Loucy (cell line): ENCODE data around the gene GRIK2.

Experiments used
- H2AFZ ChIP-seq: fragments of 200-600 bp; sonication (generic); 2 replicates; pipeline ENCODE4 v1.6.0; 2016; ENCODE audit warnings: antibody characterized with exemption, mild to moderate bottlenecking, low read length, moderate library complexity
- H3F3A ChIP-seq: fragments of 200-600 bp; 2 replicates; pipeline ENCODE4 v1.6.0; 2016; ENCODE audit warnings: antibody characterized with exemption, low read depth, mild to moderate bottlenecking
- H3K27me3 ChIP-seq: fragments of 200-600 bp; sonication (generic); 2 replicates; pipeline ENCODE4 v1.6.1; 2014; ENCODE audit warnings: low read length, mild to moderate bottlenecking; ENCODE audit not compliant: insufficient read depth, poor library complexity, severe bottlenecking
- H3K36me3 ChIP-seq: fragments of 200-600 bp; sonication (generic); 2 replicates; pipeline ENCODE4 v1.6.1; 2016; ENCODE audit warnings: low read length; ENCODE audit not compliant: insufficient read depth
- H3K4me1 ChIP-seq: fragments of 200-600 bp; sonication (generic); 2 replicates; pipeline ENCODE4 v1.5.1; 2014; ENCODE audit warnings: low read length, mild to moderate bottlenecking; ENCODE audit not compliant: insufficient read depth, poor library complexity, severe bottlenecking
- H3K4me2 ChIP-seq: fragments of 200-600 bp; sonication (generic); 2 replicates; pipeline ENCODE4 v1.6.0; 2014; ENCODE audit warnings: antibody characterized with exemption, low read length, low read depth, mild to moderate bottlenecking; ENCODE audit not compliant: poor library complexity, severe bottlenecking
- H3K4me3 ChIP-seq: fragments of 200-600 bp; sonication (generic); 2 replicates; pipeline ENCODE4 v1.5.1; 2014; ENCODE audit warnings: low read length, mild to moderate bottlenecking, mixed read lengths; ENCODE audit not compliant: poor library complexity, severe bottlenecking
- H3K79me2 ChIP-seq: fragments of 200-600 bp; sonication (generic); 2 replicates; pipeline ENCODE4 v1.6.1; 2014; ENCODE audit warnings: low read length; ENCODE audit not compliant: insufficient read depth
- H3K9ac ChIP-seq: fragments of 200-600 bp; sonication (generic); 2 replicates; pipeline ENCODE4 v1.6.0; 2014; ENCODE audit warnings: mild to moderate bottlenecking, low read depth, low read length, moderate library complexity; ENCODE audit not compliant: poor library complexity, severe bottlenecking
- H3K9me2 ChIP-seq: fragments of 200-600 bp; sonication (generic); replicated peaks from 2 replicates; pipeline ENCODE4 v1.6.1; 2016; ENCODE audit warnings: low read depth, low read length, mixed read lengths
- H3K9me3 ChIP-seq: fragments of 200-600 bp; sonication (generic); 2 replicates; pipeline ENCODE4 v1.6.1; 2014; ENCODE audit warnings: mild to moderate bottlenecking, antibody characterized with exemption, low read length, low read depth; ENCODE audit not compliant: insufficient read depth
- H4K20me1 ChIP-seq: fragments of 200-600 bp; sonication (generic); 2 replicates; pipeline ENCODE4 v1.6.0; 2014; ENCODE audit warnings: antibody characterized with exemption, low read length, mild to moderate bottlenecking; ENCODE audit not compliant: insufficient read depth, poor library complexity, severe bottlenecking
- CTCF ChIP-seq: fragments of 200-600 bp; sonication (generic); conservative IDR thresholded peaks from 2 replicates; pipeline ENCODE4 v1.5.1; 2014; ENCODE audit warnings: mild to moderate bottlenecking, antibody characterized with exemption, low read length
- EZH2phosphoT487 ChIP-seq: fragments of 200-600 bp; IDR thresholded peaks from 2 replicates; pipeline ENCODE4 v1.6.1; 2018; ENCODE audit warnings: antibody characterized with exemption, mild to moderate bottlenecking, moderate library complexity, borderline replicate concordance

GRIK2 gene

GRCh38 chr6:101980924-101981323 lies 587.4 kb downstream of the GRIK2 start:
- no peaks in the 10 kb centered on the region for H3K9me2 ChIP-seq
- TF ChIP-seq EZH2phosphoT487: no peak
- no peak overlapping the region for H2AFZ ChIP-seq
- H3K9me3 ChIP-seq: no peaks in the 10 kb centered on the region
- H3K36me3 ChIP-seq: no peaks in the 10 kb centered on the region
- H3K79me2 ChIP-seq: no peaks in the 10 kb centered on the region
- H3K4me2 ChIP-seq: no peak overlapping the region
- no peak overlapping the region for H3K9ac ChIP-seq
- H3K4me3 ChIP-seq: no peak overlapping the region
- no peaks in the 10 kb centered on the region for H3K4me1 ChIP-seq
- no peaks in the 10 kb centered on the region for H4K20me1 ChIP-seq
- H3K27me3 ChIP-seq: no peaks in the 10 kb centered on the region
- no peaks in the 10 kb centered on the region for H3F3A ChIP-seq

GRCh38 chr6:101986476-101986875 lies 593.0 kb downstream of the GRIK2 start:
- Histone ChIP-seq H3F3A (no peaks in the 10 kb centered on the region), H3K9me3 (no peaks in the 10 kb centered on the region), H3K9ac (no peak overlapping the region), H4K20me1 (no peaks in the 10 kb centered on the region), H3K27me3 (no peaks in the 10 kb centered on the region), H3K4me2 (no peak overlapping the region), H3K4me1 (no peaks in the 10 kb centered on the region), H3K79me2 (no peaks in the 10 kb centered on the region), H3K4me3 (no peak overlapping the region), H2AFZ (no peak overlapping the region), H3K36me3 (no peaks in the 10 kb centered on the region), H3K9me2 (no peaks in the 10 kb centered on the region)
- no peak for TF ChIP-seq EZH2phosphoT487
- no peak for TF ChIP-seq CTCF

GRCh38 chr6:101992286-101992685 lies 598.8 kb downstream of the GRIK2 start:
- no peaks in the 10 kb centered on the region for H3K9me2 ChIP-seq
- no peaks in the 10 kb centered on the region for H3K4me1 ChIP-seq
- H3K36me3 ChIP-seq: no peaks in the 10 kb centered on the region
- no peak overlapping the region for H3K4me3 ChIP-seq
- H3K4me2 ChIP-seq: no peak overlapping the region
- H3K9me3 ChIP-seq: no peaks in the 10 kb centered on the region
- no peak for TF ChIP-seq EZH2phosphoT487
- TF ChIP-seq CTCF: no peak
- no peak overlapping the region for H3K9ac ChIP-seq
- no peak overlapping the region for H2AFZ ChIP-seq
- no peaks in the 10 kb centered on the region for H3K27me3 ChIP-seq
- H4K20me1 ChIP-seq: no peaks in the 10 kb centered on the region
- no peaks in the 10 kb centered on the region for H3K79me2 ChIP-seq
- H3F3A ChIP-seq: no peaks in the 10 kb centered on the region

GRCh38 chr6:101994521-101994920 lies 601.0 kb downstream of the GRIK2 start:
- Histone ChIP-seq H3K9me2 (no peaks in the 10 kb centered on the region), H3K79me2 (no peaks in the 10 kb centered on the region), H3K36me3 (no peaks in the 10 kb centered on the region), H4K20me1 (no peaks in the 10 kb centered on the region), H3K9me3 (no peaks in the 10 kb centered on the region), H3K9ac (no peak overlapping the region), H2AFZ (no peak overlapping the region), H3K27me3 (no peaks in the 10 kb centered on the region), H3K4me2 (no peak overlapping the region), H3K4me1 (no peaks in the 10 kb centered on the region), H3F3A (no peaks in the 10 kb centered on the region), H3K4me3 (no peak overlapping the region)
- TF ChIP-seq EZH2phosphoT487 (no peak), CTCF (no peak)
